Measurements from ENCODE around the gene KCNJ6.

Gene KCNJ6

DNA sequence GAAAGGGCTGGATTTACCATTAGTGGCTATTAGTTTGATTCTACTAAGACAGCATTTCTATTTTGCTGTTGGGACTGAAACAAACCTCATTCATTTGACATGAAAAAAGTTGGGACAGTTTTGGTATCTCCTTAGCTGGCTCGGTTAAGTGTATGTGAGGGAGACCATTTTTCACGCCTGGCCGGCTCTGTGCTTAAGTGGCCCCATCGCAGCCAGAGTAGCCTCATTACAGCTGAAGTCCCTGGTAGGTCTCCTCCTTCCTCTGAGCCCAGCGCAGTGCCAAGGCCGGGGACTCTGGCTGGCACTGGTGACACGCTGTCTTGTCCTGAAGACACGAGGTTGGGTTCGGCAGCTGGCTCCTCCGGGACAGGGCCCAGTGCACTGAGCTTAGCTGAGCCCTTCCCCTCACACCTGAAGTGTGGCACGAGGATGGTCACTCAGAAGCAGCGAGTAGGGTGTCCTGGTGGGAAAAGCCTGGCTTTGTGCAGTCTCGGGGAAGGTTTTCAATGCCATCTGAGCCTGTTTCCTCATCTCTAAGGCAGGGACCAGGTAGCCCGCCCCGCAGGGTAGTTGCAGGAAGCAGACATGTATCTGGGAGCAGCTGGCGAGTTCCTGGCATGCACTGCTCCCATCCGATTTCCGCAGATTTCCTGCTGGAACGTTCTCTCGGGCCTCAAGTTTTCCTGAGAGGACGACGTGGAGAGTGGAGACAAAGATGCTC, 353.2 kb downstream of the KCNJ6 start:
- DNase-seq: no peak

DNA sequence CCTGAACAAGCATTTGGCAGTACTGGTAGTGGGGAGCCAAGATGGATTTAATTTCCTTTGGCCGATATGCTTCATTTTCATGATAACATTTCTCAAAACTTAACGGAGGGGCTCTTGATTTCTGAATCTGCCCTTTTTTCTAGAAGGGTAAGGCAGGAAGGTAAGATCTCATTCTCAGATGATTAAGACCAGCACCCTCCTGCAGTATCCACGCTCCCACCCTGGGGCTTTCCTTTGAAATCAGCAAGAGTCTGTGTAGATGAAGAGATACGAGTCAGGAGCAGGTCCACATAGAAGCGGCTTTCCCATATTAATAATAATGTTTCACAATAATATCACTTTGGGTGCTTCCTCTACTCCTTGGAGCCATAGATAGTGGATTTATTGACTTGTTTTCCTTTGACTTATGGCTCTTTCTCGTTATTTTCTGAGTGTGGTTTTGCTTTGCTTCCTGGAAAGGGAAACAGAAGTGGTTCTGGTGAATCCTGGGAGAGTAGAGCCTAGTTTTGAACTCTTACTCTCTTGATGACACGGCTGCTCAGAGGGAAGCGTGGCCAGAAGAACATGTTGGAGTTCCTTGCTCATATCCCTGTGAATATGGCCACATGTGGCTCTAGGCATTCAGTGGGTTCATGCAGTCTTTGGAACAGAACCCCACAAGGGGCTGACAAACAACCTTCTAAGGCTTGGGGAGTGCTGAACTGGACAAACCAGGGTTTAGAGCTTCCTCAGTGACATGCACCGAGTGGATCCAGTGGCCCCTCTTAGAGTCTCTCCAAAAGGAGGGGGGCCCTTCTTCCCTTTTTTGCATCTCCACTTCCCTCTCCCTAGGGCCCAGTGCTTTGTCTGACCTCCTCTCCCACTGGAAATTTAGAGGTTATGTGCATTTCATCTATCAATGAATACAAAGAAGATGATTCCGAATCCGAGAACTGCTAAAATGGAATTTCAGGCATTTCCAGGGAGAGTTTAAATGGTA, 354.0 kb downstream of the KCNJ6 start:
- DNase-seq: no peak

DNA sequence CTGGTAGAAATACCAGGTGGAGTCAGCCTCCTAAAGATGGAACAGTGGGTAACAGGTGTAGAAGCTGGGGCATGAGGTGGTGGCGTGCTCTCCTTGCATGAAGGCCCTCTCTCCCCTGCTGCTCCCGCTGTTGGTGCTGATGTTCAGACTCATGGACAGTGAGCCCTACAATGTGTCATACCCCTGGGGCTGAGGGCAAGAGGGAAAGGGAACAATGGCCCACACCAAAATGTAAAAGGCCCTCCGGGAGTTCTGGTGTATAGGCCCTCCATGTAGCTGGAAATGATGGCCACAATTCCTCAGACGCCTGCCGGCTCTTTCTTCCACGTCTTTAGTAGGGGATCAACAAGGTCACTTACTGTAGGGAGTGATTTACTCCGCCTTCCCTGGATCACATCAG, 354.8 kb downstream of the KCNJ6 start:
- no peak for DNase-seq

DNA sequence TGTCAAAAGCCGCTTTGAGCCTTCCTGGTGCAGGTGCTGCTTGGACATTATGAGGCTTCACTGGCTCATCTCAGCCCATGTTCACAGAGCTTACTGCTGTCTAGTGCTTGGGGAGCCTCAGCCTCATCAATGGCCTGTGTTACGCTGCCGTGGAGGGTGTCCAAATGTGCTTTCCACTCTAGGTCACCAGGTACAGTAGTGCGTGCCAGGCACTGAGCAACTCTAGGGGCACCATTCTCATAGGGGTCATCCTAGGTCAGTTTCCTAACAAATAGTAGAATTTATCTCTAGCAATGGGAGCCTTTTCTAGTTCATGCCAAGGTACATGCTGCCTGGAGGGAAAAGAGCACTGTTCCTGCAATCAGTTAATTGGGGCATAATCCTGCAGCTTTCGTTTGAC, 355.9 kb downstream of the KCNJ6 start:
- no peak for DNase-seq

DNA sequence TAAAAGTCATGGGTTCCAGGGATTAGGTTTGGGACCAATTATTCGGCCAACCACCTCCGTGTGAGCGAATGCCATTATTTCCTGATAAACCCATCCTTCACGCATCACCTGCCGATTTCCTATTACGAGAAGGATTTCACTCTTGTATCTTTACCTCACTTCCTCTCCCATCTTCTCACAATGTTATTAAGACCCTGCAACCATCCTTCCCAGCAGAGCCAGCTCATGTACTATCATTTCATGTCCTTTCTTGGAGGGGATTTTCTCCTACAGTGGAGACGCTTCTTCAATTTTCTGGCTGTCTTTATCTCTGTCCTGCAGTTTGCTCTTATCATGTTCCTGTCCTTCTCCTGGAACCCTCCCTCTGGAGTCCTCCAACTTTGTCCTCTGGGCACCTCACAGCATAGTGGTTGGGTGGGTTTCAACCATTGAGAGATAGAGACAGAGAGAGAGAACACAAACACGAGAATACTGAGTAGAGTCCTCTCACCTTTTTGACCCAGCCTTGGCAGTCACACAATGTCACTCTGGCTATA, 357.5 kb downstream of the KCNJ6 start:
- no peak for DNase-seq

Data from DMS79 (cell line).